Measurements from ENCODE around the gene ANO2. TPM values are rescaled to one million over a fixed set of nuclear protein-coding genes. Genes with fewer than 3 reads are reported as not detected.

Gene ANO2
- total RNA-seq, 1 experiment from 2014 or later = not detected

DNA sequence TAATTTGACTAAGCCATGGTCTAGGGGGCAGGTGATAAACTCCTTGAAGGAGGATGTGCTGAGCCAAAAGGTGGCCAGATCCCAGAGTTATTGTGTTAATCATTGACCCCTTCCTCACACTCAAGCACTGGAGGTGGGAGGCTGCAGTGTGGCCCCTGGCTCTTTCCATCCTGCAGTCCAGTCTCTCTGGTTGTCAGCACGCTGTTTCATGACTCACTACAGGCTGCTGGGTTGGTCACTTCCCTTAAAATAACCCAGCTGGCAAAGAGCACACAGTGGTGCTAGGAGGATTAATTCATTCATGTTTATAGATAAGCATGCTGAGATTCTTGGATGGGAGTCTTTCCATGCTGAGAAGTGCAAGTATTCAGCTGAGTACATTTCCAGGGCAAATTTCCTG lies 228.9 kb downstream of the ANO2 start:
- Histone ChIP-seq H3K36me3 (ENCODE audit: low read depth, low read length) (no peaks in the 10 kb centered on the region), H4K20me1 (ENCODE audit: low read length) (no peaks in the 10 kb centered on the region), H3K27me3 (ENCODE audit: low read length) (peaks cover 17% of the 10 kb centered on the region; the same call in 1 of the 2 replicates), H3K9me2 (replicated peaks; ENCODE audit: low read length) (no peaks in the 10 kb centered on the region), H3K9ac (ENCODE audit: low read length) (no peak overlapping the region), H2AFZ (ENCODE audit: low read length) (no peak overlapping the region), H3F3A (ENCODE audit: low read length, unreplicated experiment) (no peaks in the 10 kb centered on the region), H3K4me2 (ENCODE audit: low read length) (no peak overlapping the region), H3K9me3 (ENCODE audit: low read length) (no peaks in the 10 kb centered on the region), H3K4me1 (ENCODE audit: insufficient read depth, low read length) (no peaks in the 10 kb centered on the region), H3K27ac (ENCODE audit: low read length) (no peak overlapping the region), H3K4me3 (ENCODE audit: low read length) (no peak overlapping the region), H3K79me2 (ENCODE audit: low read length) (no peaks in the 10 kb centered on the region)
- TF ChIP-seq, protein P1, sequence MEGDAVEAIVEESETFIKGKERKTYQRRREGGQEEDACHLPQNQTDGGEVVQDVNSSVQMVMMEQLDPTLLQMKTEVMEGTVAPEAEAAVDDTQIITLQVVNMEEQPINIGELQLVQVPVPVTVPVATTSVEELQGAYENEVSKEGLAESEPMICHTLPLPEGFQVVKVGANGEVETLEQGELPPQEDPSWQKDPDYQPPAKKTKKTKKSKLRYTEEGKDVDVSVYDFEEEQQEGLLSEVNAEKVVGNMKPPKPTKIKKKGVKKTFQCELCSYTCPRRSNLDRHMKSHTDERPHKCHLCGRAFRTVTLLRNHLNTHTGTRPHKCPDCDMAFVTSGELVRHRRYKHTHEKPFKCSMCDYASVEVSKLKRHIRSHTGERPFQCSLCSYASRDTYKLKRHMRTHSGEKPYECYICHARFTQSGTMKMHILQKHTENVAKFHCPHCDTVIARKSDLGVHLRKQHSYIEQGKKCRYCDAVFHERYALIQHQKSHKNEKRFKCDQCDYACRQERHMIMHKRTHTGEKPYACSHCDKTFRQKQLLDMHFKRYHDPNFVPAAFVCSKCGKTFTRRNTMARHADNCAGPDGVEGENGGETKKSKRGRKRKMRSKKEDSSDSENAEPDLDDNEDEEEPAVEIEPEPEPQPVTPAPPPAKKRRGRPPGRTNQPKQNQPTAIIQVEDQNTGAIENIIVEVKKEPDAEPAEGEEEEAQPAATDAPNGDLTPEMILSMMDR (conservative IDR thresholded peaks at IDR 0.05; ENCODE audit: low read depth, low read length) = no peak
- TF ChIP-seq EZH2phosphoT487 (IDR thresholded peaks at IDR 0.05; ENCODE audit: borderline replicate concordance, low read length) (no peak), EZH2 (IDR thresholded peaks at IDR 0.05; ENCODE audit: low read length, unreplicated experiment) (no peak)
- ATAC-seq (no peak), DNase-seq (no peak)
- ChIA-PET CTCF (no interaction called here), POLR2A (ENCODE audit: unreplicated experiment) (no interaction called here)
- intact Hi-C loops (cut with micrococcal nuclease) = no loop called here
- no TSS peak for BruUV-seq (replicated peaks)

DNA sequence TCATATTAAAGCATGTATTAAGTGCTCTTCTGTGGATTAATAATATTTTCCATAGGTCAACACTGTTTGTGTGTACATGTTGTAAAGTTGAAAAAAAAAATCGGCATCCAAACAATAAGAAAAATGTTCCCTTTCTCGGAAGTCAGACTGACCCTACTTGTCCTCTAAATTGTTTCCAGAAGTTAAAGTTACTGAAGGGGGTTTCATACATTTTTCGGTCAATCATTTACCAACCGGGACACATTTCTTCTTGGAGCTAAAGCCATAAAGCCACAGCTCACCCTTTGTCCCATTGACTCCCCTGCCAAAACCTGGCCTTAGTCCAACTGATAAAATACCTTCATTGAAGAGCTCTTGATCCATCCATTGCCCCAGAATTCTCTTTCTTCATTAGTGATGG lies 230.0 kb downstream of the ANO2 start:
- H3K9ac ChIP-seq (ENCODE audit: low read length) = no peak overlapping the region
- intact Hi-C loops (cut with micrococcal nuclease) = no loop called here
- no peaks in the 10 kb centered on the region for H3K79me2 ChIP-seq (ENCODE audit: low read length)
- ATAC-seq (no peak), DNase-seq (no peak)
- no TSS peak for BruUV-seq (replicated peaks)
- H3K4me1 ChIP-seq (ENCODE audit: insufficient read depth, low read length) = no peaks in the 10 kb centered on the region
- no peak overlapping the region for H2AFZ ChIP-seq (ENCODE audit: low read length)
- H3K36me3 ChIP-seq (ENCODE audit: low read depth, low read length) = no peaks in the 10 kb centered on the region
- H3K27me3 ChIP-seq (ENCODE audit: low read length) = peaks cover 17% of the 10 kb centered on the region; the same call in 1 of the 2 replicates
- H3F3A ChIP-seq (ENCODE audit: low read length, unreplicated experiment) = no peaks in the 10 kb centered on the region
- no peak overlapping the region for H3K27ac ChIP-seq (ENCODE audit: low read length)
- H4K20me1 ChIP-seq (ENCODE audit: low read length) = no peaks in the 10 kb centered on the region
- H3K9me3 ChIP-seq (ENCODE audit: low read length) = no peaks in the 10 kb centered on the region
- H3K9me2 ChIP-seq (replicated peaks; ENCODE audit: low read length) = no peaks in the 10 kb centered on the region
- TF ChIP-seq, protein P1 (conservative IDR thresholded peaks at IDR 0.05; ENCODE audit: low read depth, low read length) = no peak
- no peak for TF ChIP-seq EZH2 (IDR thresholded peaks at IDR 0.05; ENCODE audit: low read length, unreplicated experiment)
- TF ChIP-seq EZH2phosphoT487 (IDR thresholded peaks at IDR 0.05; ENCODE audit: borderline replicate concordance, low read length) = no peak
- H3K4me2 ChIP-seq (ENCODE audit: low read length) = no peak overlapping the region
- no peak overlapping the region for H3K4me3 ChIP-seq (ENCODE audit: low read length)
- POLR2A ChIA-PET (ENCODE audit: unreplicated experiment) = no interaction called here
- CTCF ChIA-PET = no interaction called here

DNA sequence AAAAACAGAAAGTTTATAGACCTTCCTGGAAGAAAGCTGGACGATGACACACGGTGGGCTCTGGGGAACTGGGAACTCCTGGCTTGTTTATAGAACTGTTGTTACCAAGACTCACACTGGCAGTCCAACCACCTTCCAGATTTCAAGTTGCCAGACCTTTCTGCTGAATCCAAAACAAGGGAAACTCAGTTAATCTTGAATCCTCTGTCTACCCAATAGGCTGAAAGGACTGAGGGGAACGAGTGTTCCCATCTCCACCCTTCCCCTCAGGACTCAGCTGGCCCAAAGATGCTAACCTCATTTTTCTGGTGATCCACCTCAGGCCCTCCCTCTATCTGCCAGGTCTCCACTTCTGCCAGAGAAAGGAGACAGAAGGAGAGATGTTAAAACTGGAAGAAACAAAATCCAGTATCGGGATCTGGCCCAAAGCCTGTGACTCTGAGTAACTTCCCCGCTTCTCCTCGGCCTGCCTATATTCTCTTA lies 231.4 kb downstream of the ANO2 start:
- no peaks in the 10 kb centered on the region for H3K9me2 ChIP-seq (replicated peaks; ENCODE audit: low read length)
- H3K4me1 ChIP-seq (ENCODE audit: insufficient read depth, low read length) = no peaks in the 10 kb centered on the region
- H3K4me2 ChIP-seq (ENCODE audit: low read length) = no peak overlapping the region
- H3K27ac ChIP-seq (ENCODE audit: low read length) = no peak overlapping the region
- BruUV-seq (replicated peaks) = no TSS peak
- no peak overlapping the region for H3K9ac ChIP-seq (ENCODE audit: low read length)
- DNase-seq (no peak), ATAC-seq (no peak)
- H2AFZ ChIP-seq (ENCODE audit: low read length) = no peak overlapping the region
- TF ChIP-seq EZH2phosphoT487 (IDR thresholded peaks at IDR 0.05; ENCODE audit: borderline replicate concordance, low read length) = no peak
- TF ChIP-seq, protein P1 (conservative IDR thresholded peaks at IDR 0.05; ENCODE audit: low read depth, low read length) = no peak
- TF ChIP-seq EZH2 (IDR thresholded peaks at IDR 0.05; ENCODE audit: low read length, unreplicated experiment) = no peak
- CTCF ChIA-PET = no interaction called here
- no peaks in the 10 kb centered on the region for H3K36me3 ChIP-seq (ENCODE audit: low read depth, low read length)
- H3K4me3 ChIP-seq (ENCODE audit: low read length) = no peak overlapping the region
- intact Hi-C loops (cut with micrococcal nuclease) = no loop called here
- no peaks in the 10 kb centered on the region for H4K20me1 ChIP-seq (ENCODE audit: low read length)
- H3K9me3 ChIP-seq (ENCODE audit: low read length) = no peaks in the 10 kb centered on the region
- peaks cover 17% of the 10 kb centered on the region; the same call in 1 of the 2 replicates for H3K27me3 ChIP-seq (ENCODE audit: low read length)
- no peaks in the 10 kb centered on the region for H3K79me2 ChIP-seq (ENCODE audit: low read length)
- H3F3A ChIP-seq (ENCODE audit: low read length, unreplicated experiment) = no peaks in the 10 kb centered on the region
- POLR2A ChIA-PET (ENCODE audit: unreplicated experiment) = no interaction called here
